SH-SY5Y (cell line): Measurements from ENCODE around the gene PIP5KL1.

Source experiments
- GATA2 ChIP-seq: IDR thresholded peaks from 2 replicates; pipeline ENCODE4 v1.6.1; 2011; ENCODE audit warnings: mild to moderate bottlenecking, low read depth, low read length
- GATA3 ChIP-seq: IDR thresholded peaks from 2 replicates; pipeline ENCODE4 v1.6.1; 2011; ENCODE audit warnings: low read depth, mild to moderate bottlenecking, low read length, moderate library complexity

- TF ChIP-seq GATA2 (no peak), GATA3 (no peak)
These were observed 36.7 kb upstream of the PIP5KL1 start for GRCh38 chr9:127967151-127967809.
